HT1080 (cell line): Measurements from ENCODE around the gene FBXL4. TPM values are rescaled to one million over a fixed set of nuclear protein-coding genes. Genes with fewer than 3 reads are reported as not detected.

Experiments
- DNase-seq: peaks from one replicate; pipeline ENCODE4 v3.0.0-alpha.2; 2015; ENCODE audit warnings: low read depth
- total RNA-seq: library from RNA; depleted of rRNA; stranded (reverse); fragments of >200 nt; shearing (Covaris generic); gene quantifications from 2 replicates; pipeline ENCODE4 v1.2.3, GENCODE V29; 2014

FBXL4 gene
- total RNA-seq, 1 experiment from 2014 or later, result 15.7 TPM

DNA sequence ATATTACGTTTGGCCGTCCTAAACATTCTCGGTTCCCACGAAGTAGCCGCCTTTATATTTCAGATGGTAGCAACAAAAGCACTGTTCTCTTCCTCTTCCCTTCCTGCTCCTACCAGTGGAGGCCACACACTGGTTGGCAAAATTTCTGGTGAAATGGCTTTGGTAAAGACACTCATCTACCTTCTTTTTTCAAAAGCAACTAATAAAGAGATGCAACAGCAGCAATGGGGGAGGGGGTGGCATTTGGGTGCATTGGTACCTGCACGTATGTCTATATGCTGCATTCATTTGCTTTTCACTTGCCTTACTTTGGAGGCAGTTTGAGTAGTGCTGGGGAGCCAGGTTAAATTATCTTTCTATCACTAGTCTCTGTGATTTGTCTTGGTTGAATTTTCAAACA is 107.4 kb downstream of the FBXL4 start:
- DNase-seq, result no peak

DNA sequence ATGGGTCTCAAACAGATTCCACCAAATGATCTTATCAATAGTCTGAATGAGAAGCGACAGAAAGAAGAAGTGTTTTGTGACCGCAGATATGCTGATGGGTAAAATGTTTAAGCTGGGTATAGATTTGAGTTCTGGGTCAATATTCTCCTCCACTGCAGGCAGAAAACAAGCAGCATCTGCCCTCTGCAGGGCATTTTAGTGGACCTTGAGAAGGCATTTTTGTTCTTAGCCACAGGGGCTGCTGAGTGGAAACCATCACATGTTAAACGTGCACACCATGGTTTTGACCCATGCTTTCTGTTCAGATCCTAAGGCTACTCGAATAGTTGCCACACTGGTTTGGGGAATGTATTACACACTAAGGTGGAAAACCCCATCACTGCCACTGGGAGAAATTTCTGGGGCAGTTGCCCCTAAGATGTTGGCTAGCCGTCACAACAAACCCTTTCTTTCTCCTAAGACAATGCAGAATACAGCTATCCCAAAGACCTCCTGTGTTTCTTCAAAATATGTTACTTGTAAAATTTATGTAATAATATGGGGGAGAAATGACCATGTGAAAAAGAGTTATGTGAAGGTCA is 107.9 kb downstream of the FBXL4 start:
- peak; percentile 47 for DNase-seq

DNA sequence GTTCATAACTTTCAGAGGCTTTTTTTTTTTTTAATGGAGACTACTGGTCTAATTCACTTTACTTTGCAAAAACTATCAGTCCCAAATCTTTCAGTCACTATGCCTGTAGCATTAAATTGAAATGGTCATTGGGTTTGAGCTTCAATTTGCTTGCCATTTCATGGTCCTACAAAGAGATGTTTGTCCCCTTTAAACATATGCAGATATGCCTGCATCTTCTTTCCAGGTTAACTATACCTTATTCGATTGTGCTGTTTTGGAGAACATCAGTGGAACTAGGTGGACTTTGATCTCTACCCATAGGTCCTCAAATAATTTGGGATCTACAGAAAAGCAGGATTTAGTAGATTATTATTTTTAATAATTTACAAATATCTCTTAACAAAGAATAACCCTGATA is 108.8 kb downstream of the FBXL4 start:
- DNase-seq, result no peak

DNA sequence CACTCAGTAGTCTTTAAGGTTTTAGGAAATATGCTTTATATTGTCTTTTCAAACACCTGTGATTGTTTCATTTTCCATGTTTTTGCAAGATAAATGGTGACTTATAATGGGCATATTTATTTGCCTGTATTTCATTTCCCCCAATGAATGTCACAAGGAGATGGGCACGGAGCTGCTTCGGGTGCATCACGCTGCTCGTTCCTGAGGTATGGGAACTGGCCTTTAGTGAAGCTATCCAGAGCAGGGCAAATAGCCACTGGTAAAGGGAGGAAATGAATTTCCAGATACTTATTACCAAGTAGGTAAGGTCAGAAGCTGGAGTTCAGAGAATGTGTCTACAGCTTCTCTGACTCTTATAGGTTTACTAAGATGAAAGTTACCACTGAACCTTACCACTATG is 109.7 kb downstream of the FBXL4 start:
- DNase-seq, result no peak

DNA sequence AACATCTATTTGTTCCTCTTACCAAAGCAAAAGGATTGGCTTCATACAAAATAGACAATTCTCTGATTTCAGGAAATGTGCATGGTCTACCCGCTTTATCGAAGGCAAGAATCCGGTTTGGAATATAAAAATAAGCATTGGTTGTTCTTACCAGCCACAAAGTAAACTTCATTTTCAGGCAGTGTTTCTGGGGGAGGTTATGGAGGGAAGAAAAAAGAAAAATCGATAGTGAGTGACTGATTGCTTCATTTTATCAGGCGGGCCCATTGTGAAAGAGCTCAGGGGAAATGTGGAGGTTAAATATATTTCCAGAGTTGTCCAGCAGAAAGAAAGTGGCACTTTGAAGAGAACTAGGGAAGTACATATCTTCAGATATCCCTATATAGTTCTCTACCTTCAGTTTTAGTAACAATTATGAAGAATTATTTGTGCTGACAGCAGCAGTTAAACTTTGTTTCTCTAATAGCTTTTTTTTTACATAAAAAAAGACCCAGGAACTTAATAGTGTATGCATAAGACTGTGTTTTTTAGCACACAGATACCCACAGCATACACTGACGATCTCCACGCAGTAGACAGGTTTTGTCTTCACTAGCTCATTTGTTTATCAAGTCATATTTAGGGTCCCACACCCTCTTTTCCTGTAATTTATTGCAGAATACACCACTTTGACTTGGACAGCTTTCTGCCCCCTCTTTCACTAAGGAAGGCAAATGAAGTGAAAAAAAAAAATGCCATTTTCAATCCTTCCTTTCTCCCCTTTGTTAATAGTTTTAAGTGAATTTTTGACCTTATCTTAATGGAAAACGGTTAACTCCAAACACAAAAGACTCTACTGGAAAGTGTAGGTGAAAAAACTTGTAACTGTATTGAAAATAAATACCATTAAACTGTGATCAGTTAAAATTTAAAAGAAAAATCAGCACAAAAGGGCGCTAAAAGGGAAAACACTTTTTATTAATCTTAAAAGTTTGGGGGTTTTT is 110.5 kb downstream of the FBXL4 start:
- no peak for DNase-seq

DNA sequence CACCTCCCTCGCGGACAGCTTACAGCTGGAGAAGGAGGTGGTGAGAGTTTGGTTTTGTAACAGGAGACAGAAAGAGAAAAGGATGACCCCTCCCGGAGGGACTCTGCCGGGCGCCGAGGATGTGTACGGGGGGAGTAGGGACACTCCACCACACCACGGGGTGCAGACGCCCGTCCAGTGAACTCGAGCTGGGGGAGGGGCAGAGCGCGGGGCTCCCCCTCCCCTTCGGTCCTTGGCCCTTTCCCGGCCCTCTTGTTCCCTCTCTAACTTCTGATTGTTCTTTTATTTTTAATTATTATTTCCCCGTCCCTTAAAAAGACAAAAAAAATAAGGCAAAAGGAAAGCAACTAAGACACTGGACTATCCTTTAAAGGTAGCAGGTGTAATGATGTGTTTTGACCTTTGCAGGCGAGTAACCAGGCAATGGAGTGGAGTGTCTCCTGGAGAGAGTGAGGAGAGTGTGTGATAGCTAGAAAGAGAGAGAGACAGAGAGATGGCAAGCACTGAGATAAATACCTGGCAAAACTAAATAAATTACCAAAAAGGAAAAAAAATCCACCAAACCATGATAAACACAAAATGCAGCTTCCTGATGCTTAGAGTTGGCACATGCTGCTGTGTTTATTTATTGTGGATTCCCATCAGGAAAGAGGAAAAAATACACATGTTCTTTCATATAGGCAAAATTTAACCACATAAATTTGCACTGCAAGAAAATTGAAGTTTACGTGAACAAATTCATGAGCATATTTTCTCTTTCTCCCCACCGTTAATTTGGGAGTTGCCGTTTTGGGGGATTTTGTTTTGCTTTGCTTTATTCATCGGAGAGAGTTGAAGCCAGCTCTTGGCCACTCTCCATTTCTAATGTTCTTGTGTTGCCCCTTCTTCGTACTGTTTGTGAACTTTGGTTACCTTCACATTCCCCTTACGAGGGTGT is 111.5 kb downstream of the FBXL4 start:
- DNase-seq, result no peak

DNA sequence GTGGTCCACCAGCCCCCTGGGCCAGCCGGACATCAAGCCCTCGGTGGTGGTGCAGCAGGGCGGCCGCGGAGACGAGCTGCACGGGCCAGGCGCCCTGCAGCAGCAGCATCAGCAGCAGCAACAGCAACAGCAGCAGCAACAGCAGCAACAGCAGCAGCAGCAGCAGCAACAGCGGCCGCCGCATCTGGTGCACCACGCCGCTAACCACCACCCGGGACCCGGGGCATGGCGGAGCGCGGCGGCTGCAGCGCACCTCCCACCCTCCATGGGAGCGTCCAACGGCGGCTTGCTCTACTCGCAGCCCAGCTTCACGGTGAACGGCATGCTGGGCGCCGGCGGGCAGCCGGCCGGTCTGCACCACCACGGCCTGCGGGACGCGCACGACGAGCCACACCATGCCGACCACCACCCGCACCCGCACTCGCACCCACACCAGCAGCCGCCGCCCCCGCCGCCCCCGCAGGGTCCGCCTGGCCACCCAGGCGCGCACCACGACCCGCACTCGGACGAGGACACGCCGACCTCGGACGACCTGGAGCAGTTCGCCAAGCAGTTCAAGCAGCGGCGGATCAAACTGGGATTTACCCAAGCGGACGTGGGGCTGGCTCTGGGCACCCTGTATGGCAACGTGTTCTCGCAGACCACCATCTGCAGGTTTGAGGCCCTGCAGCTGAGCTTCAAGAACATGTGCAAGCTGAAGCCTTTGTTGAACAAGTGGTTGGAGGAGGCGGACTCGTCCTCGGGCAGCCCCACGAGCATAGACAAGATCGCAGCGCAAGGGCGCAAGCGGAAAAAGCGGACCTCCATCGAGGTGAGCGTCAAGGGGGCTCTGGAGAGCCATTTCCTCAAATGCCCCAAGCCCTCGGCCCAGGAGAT is 112.4 kb downstream of the FBXL4 start:
- peak; percentile 37 for DNase-seq

DNA sequence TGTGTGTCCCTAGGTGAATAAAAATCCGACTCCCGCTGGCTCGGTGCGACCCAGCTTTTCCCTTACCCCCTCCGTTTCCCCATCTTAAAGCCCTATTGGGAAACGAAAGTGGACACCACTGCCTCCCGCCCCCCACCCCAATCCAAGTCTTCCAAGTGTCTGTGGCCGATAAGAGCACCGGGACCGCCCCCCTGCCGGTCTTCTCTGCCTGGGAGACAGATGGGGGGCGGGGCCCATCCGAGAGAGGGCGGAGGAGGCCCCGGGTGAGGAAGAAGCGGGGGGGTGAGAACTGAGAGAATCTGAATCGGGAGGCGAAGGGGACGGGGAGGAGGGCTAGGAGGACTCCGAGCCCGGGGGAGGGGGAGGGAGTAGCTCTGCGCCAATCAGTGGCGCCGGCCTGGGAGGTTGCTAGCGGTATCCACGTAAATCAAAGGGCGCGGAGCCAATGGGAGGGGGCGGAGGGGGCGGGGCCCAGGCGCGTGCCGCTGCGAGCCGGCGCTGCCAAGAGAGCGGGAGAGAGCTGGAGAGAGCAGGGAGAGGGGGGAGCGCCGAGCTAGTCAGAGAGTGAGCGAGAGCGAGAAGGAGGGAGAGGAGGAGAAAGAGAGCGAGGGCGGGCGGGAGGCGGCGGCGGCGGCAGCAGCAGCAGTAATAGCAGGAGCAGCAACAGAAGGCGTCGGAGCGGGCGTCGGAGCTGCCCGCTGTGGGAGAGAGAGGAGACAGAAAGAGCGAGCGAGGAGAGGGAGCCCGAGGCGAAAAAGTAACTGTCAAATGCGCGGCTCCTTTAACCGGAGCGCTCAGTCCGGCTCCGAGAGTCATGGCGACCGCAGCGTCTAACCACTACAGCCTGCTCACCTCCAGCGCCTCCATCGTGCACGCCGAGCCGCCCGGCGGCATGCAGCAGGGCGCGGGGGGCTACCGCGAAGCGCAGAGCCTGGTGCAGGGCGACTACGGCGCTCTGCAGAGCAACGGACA is 113.4 kb downstream of the FBXL4 start, which contains the start of gene POU3F2:
Gene POU3F2, plus strand, starts transcription at position 515 of the 972 bp plus-strand sequence. Its CDS starts 300 bp downstream, at position 815.
- DNase-seq, result peak; percentile 93

DNA sequence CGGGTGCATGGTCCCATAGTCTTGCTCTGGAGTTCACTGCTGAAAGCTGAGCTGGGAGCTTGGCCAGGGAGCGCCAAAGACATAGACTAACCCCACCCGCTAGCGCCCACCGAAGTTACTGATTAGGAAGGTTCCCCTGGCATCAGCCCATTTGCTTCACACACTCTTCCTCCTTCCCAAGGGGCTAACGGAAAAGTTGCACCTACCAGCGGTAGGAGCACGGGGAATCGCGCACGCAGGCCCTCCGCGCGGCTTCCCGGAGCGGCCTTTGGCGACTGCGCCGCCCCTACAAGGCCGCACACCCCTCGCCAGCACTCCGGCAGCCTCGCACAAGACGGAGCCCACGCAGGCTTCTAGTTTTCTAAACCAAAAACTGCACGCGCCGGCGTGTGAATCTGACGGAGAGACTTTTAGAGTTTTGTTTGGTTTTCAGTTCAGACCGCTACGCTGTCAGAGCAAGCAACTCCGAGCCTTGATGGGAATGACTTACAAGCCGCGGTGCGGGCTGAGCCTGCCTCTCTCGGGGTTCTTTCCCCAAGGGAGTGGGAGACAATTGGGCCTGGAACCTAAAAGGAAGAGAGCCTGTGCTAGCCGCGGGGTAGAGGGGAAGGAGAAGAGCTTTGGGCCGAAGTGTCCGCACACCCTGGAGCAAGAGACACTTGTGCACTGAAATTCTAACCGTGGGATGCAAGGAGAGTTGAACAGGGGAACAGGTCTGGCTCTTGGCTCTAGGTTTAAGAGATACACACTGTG is 114.3 kb downstream of the FBXL4 start:
- DNase-seq, result peak; percentile 46

DNA sequence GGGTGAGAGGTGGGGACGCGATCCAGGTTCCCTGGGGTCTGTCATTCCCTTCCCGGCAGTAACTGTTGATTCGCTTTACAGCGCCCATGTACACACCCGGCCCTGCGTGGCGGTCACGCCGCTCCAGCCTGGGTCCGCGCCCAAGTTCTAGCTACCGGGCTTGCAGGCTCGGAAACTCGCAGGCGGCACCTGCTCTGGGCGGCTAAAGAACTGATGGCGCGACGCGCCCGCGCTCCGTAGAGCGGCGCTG is 114.8 kb downstream of the FBXL4 start:
- DNase-seq, result no peak

DNA sequence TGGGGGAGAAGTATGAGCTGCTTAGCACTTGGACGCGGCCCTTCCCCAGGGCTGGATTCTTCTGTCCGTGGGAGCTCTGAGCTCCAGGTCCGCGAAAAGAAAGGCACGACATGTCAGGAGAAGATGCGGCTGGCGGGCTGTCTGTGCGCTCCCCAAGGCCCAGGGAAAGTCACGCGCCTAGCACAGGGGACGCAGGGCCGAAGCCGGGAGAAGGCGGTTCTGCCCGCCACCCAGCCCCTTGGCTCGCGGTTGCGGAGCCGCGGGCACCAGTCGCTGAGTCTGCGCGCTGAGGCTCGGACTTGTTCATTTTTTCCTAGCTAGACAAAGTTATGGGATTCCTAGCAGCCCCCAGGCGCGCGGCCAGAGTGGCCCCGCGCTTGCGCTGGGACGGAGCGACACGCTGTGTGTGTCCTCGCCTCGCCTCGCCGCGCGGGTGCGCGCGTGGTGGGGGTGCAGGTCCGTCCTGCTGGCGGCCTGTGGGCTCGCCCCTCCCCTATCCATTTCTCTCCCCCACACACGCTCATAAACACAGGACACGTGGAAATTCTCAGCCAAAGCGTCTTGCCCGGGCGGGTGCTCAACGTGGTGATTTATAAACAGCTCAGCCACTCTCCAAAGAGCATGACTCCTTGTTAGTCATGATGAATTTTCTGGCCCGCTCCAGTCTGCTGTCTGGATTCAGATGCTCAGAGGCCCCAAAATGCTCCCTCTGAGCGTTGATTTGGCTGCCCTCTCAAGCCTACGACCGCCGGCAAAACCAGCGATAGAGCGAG is 115.3 kb downstream of the FBXL4 start:
- DNase-seq, result peak; percentile 67

DNA sequence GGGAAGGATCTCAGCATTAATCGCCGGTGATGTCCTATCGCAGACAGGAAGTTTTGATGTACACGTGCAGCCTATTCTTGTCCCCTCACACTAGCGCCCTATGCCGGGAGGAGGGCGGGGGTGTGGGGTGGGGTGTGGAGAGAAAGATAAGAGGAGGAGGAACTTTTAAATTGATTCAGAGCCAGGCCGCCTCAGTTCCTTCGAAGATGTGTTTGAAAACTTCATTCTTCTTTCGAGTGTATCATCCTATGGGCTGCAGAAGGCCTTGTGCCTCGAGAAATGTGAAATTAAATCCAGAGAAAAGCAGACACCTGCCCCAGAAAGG is 115.8 kb downstream of the FBXL4 start:
- no peak for DNase-seq

DNA sequence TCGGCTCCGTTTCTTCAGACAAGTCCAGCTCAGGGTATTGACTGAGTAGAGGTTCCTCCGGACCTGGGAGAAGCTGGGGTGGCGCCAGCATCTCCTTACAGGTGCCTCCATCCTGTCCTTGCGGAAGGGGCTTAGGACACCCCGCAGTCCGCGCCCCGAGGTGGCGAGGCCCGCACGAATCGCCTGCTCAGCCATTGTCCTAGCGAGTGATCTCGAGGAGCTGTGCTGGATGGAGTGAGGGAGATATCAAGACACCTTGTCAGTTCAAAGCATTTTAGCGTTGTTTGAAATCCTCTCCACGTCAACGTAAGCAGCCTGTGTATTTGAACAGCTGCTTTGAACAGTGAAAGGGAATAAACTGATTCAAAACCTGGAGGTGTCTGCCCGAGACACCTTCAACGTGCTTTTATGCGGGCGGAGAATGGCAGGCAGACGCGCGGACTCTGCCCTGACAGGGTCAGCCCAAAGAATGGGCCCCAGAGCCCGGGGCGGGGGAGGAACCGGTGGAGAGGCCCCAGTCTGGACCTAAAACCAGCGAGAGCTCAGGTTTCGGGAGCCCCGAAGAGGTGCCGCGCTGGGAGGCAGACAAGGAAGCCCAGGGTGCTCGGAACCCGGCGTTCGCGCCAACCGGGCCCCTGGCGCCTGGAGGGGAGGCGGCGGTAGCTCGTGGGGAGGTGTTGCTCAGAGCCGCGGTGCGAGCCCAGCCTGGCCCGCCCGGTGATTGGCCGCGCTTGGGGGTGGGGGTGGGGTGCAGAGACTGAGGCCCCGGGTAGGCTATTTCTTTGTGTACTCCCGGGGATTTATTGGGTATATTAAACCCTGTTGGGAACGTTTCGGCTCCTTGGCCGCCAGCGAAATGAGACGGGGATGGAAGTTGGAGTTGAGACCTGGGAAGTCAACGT is 116.4 kb downstream of the FBXL4 start:
- DNase-seq, result no peak

DNA sequence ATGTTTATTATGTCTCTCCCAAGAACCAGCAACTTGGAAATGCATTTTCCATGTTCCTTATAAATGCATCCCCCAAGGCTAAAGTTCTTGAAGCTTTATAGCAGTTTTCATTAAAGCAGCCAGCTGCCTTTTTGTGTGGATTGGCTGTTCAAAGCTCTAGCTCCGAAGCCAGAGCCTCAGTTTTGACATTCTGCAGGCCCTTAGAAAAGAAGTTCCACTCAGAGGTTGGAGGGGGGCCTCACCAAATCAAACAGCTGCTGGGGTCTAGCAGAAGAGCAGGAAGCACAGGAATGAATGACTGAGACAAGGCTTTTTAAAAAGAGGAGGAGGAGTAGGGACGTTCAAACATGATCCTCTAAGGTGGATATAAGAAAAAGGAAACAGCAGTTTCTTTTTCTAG is 117.6 kb downstream of the FBXL4 start:
- no peak for DNase-seq

DNA sequence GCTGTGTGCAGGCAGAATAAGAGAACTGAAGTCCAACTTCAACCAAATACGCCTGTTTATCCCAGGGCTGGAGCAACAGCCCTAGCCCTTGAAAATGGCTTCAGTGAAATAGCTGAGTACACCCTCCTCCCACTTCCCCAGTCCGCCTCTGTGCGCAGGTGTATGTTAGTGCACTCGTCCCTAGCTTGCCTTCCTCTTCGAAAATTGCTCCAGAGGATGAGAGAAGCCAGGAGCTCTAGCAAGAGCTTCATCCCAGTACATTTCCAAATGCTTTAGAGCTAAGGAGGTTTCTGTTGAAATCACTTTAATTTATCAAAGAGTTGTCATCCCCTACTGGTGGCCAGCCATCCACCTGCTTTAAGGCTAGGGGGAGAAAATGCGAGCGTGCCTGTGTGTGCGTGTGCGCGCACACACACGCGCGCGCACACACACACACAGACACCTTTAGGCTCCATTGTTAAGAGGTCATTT is 118.8 kb downstream of the FBXL4 start:
- no peak for DNase-seq

DNA sequence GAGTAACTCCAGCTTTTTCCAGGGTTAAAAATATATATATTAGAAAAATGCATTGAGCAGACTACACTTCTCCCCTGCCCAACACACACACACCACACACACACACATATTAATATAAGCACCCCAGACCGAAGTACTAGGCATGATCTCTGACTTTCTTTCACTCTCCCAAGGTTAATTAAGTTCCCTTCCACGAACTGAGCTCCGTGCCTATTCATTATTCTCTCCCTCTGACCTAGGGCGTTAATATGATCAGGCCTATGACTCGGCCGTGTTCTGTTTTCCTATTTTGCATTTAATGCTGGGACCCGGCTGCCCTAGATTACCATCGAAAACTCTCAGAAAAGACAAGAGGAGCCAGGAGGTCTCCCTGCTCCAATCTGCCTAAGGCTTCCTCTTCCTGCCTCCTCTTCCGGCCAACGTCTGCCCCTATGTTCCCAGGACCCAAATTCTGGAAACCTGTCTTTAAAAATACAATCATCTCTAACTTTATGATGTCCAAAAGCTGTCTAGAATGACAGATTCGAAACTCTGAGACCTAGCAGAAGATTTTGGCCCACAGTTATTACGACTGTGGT is 119.4 kb downstream of the FBXL4 start:
- DNase-seq, result no peak
